NCI-H526 (cell line): ENCODE data around the gene SPEN.
"Not testable (repeated sequence)": the region's sequence is repeated elsewhere in the genome, so short reads cannot be mapped to it uniquely, and the experiment has no call there.

Experiments
- DNase-seq, 2 experiments: peaks; one replicate each; lab custom pipeline; 2025; lab: John Stamatoyannopoulos, UW

SPEN gene, protein sequence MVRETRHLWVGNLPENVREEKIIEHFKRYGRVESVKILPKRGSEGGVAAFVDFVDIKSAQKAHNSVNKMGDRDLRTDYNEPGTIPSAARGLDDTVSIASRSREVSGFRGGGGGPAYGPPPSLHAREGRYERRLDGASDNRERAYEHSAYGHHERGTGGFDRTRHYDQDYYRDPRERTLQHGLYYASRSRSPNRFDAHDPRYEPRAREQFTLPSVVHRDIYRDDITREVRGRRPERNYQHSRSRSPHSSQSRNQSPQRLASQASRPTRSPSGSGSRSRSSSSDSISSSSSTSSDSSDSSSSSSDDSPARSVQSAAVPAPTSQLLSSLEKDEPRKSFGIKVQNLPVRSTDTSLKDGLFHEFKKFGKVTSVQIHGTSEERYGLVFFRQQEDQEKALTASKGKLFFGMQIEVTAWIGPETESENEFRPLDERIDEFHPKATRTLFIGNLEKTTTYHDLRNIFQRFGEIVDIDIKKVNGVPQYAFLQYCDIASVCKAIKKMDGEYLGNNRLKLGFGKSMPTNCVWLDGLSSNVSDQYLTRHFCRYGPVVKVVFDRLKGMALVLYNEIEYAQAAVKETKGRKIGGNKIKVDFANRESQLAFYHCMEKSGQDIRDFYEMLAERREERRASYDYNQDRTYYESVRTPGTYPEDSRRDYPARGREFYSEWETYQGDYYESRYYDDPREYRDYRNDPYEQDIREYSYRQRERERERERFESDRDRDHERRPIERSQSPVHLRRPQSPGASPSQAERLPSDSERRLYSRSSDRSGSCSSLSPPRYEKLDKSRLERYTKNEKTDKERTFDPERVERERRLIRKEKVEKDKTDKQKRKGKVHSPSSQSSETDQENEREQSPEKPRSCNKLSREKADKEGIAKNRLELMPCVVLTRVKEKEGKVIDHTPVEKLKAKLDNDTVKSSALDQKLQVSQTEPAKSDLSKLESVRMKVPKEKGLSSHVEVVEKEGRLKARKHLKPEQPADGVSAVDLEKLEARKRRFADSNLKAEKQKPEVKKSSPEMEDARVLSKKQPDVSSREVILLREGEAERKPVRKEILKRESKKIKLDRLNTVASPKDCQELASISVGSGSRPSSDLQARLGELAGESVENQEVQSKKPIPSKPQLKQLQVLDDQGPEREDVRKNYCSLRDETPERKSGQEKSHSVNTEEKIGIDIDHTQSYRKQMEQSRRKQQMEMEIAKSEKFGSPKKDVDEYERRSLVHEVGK (N-terminal part only)

DNA sequence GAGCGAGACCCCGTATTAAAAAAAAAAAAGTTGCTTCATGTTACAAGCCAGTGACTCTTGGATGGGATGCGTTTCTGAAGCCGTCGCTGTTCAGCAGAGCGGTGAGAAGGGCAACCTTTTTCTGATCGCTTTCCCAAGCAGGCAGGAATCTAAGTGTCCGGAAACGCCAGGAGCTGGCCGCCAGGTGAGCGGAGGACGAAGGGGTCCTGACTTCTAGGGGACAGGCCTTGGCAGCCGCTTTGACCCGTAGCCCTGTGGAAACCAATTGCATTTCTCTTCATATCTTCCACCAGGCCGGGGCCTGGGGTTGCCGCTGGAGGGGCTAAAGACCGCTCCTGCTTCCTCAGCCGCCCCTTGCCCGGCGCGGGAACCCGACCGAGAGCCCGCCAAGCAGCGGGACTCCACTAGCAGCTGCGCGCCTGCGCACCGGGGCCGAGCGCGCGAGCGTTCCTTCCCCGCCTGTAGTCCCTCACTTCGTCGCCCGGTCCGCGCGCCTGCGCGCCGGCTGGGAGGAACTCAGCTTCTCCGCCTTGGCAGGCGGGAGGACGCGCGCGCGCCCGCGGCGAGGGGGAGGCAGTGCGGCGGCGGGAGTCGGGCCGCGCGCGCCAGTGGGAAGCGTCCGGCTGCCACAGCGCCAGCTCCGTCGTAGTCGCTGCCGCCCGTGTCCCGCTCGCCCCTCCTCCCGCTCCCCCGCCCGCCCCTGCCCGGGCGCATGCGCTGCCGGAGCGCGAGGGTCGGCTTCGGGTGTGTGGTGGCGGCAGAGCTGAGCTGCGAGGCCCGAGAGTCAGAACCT is at the start of gene SPEN:
Gene SPEN (plus strand): TSS at position 608 of the 793 bp plus-strand sequence. CDS start 361 bp downstream, outside the sequence.
- peak; percentile 91 to 99 for DNase-seq

DNA sequence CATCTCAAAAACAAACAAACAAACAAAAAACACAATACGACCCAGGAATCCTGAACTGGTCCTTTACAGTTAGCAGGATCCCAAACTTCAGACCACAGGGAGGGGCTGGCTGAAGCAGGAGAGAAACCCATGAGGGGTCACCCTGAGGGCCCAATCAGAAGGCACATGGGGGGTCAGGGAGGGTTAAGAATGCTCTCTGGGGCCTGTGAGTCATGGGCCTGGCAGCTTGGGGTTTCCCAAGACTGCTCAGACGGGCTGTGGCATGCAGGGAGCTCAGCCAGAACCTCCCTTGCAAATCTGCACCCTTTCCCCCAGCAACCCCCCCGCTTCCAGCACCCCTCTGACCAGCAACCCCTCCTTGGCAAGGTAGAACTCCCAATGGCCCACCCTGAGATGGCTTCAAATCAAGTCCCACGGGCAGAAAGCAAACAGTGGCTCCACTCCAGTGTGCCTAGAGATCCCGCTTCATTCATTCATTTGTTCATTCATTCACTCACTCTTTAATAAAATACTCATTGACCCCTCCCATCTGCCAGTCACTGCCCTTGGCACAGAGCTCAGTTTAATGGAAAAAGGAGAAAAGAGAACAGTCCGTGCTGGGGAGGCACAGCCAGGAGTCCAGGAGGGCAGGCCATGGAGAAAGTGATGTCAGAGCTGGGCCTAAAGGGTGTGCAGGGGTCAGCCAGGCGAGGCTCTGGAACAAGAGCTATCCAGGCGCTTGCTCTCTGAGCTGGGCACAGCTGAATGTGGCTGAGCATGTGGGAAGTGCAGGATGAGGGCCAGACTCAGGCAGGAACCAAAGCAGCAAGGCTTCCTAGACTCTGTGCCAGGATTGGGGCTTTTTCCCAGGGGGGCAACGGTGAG is 48.3 kb upstream of the SPEN start:
- no peak for DNase-seq

DNA sequence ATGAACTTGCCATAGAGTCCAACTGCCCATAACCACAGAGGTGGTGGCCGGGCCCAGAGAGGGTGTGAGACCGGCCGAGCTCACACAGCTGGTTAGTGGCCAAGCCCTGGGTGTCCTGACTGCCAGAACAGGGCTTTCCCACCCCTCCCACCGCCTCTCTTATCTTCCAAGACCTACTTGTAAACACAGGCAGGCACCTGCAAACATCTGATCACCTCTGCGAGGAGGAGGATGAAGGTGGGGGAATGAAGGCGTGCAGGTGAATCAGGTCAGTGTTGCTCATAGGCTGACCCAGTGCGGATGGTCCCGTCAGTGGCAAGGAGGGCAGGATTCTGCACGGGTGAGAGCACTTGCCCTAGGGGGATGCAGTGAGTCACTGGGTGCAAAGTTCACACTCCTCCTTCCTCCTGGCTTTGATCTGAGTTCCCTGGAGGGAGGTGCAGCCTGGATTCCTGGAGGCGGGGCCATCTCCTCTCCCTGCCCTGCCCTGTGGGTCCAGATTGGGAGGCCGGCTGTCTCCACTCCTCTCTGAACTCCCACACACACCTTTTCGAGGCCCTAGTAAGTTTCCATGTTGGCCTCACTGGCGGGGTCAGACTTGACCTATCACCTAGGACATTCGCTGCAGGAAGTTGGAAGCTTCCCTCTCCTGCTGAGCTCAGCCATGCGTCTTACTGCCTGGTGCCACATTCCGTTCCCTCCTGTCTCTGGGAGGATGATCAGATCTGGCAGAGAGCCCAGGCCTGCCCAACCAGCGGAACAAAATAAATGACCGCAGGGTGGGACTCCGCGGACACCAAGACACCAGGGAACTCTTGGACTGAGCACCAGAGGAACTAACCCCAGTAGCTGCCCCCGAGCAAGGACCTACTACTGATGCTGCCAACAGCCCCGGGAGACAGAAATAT is 47.3 kb upstream of the SPEN start:
- DNase-seq: peak; percentile 46 to 67

DNA sequence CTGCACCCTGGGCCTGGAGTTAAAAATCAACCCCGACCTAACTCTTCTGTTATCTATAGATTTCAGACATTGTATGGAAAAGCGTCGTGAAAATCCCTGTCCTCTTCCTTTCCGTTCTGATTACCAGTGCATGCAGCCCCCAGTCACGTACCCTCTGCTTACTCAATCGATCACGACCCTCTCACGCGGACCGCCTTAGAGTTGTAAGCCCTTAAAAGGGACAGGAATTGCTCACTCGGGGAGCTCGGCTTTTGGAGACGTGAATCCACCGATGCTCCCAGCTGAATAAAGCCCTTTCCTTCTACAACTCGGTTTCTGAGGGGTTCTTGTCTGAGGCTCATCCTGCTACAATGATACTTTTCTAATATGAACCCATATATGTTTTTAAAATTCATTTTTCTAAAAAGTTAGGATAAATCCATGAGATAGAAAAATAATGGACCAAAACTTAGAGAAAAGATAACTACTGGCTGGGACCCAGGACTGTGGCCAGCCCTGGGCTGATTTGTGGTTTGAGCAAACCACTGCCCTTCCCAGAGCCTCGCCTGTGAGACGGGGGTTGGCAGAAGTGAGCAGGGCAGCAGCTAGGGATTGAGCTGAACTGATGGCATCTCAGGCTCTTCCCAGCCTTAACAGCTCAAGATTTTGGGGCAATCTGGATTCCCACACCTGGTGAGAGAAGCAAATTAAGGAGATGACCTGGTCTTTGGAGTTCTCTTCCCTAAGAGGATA is 45.1 kb upstream of the SPEN start:
- DNase-seq: no peak

- DNase-seq: peak in 1 of 2 experiments; percentile 67
Measured at GRCh38 chr1:15803380-15803779, 44.1 kb upstream of the SPEN start.

DNA sequence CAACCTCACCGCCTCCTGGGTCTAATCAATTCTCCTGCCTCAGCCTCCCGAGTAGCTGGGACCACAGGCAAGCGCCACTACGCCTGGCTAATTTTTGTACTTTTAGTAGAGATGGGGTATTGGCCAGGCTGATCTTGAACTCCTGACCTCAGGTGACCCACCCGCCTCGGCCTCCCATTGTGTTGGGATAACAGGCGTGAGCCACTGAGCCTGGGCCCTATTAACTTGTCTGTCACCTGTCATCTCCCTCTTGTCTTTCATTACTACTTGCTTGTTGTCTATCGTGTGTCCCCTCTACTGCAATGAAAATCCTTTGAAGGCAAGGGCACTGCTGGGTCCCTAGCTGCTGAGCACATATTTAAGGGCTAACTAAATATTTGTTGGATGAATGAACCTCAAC is 43.4 kb upstream of the SPEN start:
- DNase-seq: no peak

DNA sequence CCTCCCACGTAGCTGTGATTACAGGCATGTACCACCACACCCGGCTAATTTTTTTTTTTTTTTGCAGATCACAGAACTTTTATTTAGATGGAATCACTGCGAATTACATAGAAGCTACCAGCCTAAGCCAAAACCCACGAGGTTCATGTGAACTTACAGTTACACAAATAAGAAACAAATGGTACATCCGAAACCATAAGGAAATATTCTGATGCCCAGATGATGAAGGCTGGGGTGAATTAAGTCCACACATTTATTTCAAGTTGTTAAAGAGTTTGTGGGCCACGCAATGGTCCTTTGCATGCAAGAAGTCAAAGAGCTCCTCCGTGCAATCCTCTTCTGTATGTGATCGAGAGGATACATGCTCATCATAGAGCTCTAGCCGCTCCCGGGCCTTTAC is 40.4 kb upstream of the SPEN start:
- no peak for DNase-seq

GRCh38 chr1:15807549-15807948 is 40.0 kb upstream of the SPEN start, which contains the start of gene UQCRHL:
Gene UQCRHL, minus strand, starts transcription at chr1:15807649. Its CDS starts 0 bp downstream, at chr1:15807649.
- not testable (repeated sequence) for DNase-seq

DNA sequence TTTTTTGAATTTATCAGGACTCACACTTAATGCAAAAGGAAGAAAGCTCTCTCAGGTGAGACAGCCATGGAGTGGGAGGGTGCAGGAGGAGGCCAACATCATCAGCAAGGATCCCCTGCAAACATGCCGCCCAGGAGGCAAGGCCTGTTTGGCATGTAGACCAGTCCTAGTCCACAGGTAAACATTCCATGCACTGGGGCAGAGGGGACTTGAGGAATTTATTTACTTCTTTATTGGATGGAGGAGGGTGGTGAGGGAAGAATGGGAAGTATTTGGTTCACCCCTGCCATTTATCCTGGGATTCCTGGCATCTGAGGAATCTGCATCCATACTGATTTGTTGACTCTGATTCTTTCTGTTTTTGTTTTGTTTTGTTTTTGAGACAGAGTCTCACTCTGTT is 38.6 kb upstream of the SPEN start:
- no peak for DNase-seq

GRCh38 chr1:15810073-15810472 is 37.4 kb upstream of the SPEN start:
- DNase-seq: no peak

GRCh38 chr1:15816674-15817073 is 30.8 kb upstream of the SPEN start:
- DNase-seq: no peak

DNA sequence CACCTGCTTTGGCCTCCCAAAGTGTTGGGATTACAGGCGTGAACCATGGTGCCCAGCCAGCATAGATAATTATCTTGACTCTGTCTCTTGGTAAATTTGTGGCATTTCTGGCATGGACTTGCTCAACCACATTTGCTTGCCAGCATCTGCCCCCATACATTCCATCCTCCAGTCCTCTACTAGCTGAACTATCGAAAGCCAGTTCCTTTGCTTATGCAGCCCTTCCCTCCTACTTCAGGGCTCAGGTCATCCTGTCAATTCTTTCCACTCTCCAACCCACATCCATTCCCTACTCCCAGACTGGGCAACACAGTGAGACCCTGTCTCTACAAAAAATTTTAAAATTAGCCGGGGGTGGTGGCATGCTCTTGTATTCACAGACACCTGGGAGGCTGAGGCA is 27.0 kb upstream of the SPEN start:
- no peak for DNase-seq

GRCh38 chr1:15825800-15826199 is 21.7 kb upstream of the SPEN start:
- DNase-seq: no peak

DNA sequence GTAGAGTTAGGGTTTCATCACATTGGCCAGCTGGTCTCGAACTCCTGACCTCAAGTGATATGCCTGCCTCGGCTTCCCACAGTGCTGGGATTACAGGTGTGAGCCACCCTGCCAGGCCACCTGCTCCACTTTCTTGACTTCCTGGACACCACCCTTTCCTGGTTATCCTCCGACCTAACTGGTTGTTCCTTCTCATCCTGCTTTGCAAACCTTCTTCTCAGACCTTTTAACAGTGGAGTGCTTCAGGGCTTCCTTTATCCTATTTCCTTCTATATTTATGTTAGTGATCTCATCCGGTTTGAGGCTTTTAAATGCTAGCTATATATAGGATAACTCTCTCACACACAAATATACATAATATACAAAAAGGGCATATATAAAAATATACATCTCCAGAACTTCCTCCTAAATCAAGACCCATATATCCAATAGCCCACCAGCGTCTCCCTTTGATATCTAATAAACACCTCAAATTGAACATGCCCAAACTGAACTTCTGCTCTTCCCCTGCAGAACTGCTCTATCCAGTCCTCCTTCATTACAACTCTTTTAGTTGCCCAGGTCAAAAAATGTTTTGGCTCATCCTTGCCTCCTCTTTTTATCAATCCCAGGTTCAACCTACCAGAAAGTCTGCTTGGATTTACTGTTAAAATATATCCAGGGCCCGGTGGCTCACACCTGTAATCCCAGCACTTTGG is 20.5 kb upstream of the SPEN start:
- no peak for DNase-seq

DNA sequence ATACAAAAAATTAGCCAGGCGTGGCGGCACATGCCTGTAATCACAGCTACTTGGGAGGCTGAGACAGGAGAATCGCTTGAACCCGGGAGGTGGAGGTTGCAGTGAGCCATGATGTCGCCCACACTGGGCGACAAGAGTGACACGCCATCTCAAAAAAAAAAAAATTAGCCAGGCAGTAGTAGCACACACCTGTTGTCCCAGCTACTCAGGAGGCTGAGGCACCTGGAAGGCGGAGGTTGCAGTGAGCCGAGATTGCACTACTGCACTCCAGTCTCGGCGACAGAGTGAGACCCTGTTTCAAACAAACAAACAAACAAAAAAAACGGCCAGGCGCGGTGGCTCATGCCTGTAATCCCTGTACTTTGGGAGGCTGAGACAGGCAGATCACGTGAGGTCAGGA is 19.9 kb upstream of the SPEN start:
- DNase-seq: not testable (repeated sequence)

- not testable (repeated sequence) for DNase-seq
Measured at GRCh38 chr1:15828931-15829330, 18.6 kb upstream of the SPEN start.

DNA sequence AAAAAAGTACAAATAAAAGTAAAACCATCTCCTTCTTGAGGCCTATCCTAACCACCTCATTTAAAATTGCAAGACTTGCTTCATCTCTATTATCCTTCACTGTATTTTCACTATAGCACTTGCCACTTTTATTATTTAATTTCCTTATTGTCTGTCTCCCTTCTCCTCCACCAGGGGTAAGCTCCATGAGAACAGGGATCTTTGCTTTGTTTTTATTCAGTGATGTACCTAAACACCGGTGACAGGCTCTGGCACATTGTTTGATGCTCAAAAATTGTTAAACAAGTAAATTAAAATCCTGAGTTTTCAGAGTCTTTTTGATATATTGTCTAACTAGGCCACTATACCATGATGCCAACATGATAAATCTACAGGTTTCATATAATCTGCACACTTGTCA is 17.2 kb upstream of the SPEN start:
- DNase-seq: no peak
